ENCODE measurements around the gene STRA6. TPM values are rescaled to one million over a fixed set of nuclear protein-coding genes. Genes with fewer than 3 reads are reported as not detected.
A peak's percentile ranks its signal among the peaks of the same experiment; 100 is the strongest.

The STRA6 gene
- polyA plus RNA-seq, 2 of the 4 experiments (the other 2 are of a cell fraction) = 35.0 to 70.2 TPM

DNA sequence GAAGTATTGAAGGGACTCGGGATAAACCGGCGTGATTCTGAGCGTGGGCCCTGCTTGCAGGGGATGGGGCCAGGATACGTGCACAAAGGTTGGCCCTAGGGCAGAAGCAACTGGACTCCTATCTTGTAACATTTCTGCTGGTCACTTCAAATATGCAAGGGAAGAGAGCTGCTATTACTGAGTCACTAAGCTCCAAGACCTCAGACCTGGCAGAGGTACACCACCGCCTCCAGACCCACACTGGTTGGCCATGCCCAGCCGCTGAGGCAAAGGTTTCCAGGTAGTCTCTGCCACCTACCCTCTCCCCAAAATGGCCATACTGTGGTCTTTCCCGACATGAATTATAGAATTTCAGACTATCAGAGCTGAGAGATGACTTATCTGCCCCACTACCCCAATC is 13.4 kb upstream of the STRA6 start:
- FAIRE-seq (no peak), ATAC-seq (peak in 1 of 2 experiments; percentile 20; a peak in 3 of 6 replicates), DNase-seq (ENCODE audit: low read depth in 1 of 2, low spot score in 1 of 2) (no peak)
- H3K9me3 ChIP-seq = no peaks in the 10 kb centered on the region
- ChIA-PET CTCF (interaction anchor here (1.3 kb wide), 1 partner anchor 25 kb away, joined by 4 read pairs; no protein-coding TSS in a partner anchor), POLR2A (interaction anchor here (1.1 kb wide), 1 partner anchor 13 kb away, joined by 5 read pairs; the partner anchor contains the start of gene STRA6)
- WGBS (ENCODE audit: missing lambda C conversion rate) = 81% methylated on average over 8 of the region's 8 CpGs
- TF ChIP-seq GATA3 (IDR thresholded peaks at IDR 0.05; ENCODE audit: borderline replicate concordance) (no peak), REST (IDR thresholded peaks at IDR 0.05) (no peak), PBX3 (IDR thresholded peaks at IDR 0.05) (no peak), KDM5A (IDR thresholded peaks at IDR 0.05) (no peak), JUNB (IDR thresholded peaks at IDR 0.05) (no peak), EHMT2 (IDR thresholded peaks at IDR 0.05; ENCODE audit: low read depth) (no peak), MAZ (IDR thresholded peaks at IDR 0.05; ENCODE audit: borderline replicate concordance, low read depth, low read length) (no peak)
- TF ChIP-seq, protein P1, sequence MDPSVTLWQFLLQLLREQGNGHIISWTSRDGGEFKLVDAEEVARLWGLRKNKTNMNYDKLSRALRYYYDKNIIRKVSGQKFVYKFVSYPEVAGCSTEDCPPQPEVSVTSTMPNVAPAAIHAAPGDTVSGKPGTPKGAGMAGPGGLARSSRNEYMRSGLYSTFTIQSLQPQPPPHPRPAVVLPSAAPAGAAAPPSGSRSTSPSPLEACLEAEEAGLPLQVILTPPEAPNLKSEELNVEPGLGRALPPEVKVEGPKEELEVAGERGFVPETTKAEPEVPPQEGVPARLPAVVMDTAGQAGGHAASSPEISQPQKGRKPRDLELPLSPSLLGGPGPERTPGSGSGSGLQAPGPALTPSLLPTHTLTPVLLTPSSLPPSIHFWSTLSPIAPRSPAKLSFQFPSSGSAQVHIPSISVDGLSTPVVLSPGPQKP (IDR thresholded peaks at IDR 0.05; ENCODE audit: low read depth, low read length) = no peak
- peak overlapping the region; percentile 59 for H3K4me2 ChIP-seq
- no peak overlapping the region for H3K4me3 ChIP-seq
- H3K4me1 ChIP-seq = peaks cover 41% of the 10 kb centered on the region
- peak overlapping the region; percentile 81 to 87 for H3K27ac ChIP-seq

- CTCF ChIA-PET = no interaction called here
- no peak for TF ChIP-seq RAD21 (conservative IDR thresholded peaks at IDR 0.05 in 1 of 2, IDR thresholded peaks at IDR 0.05 in 1 of 2)
- no peak for TF ChIP-seq RNF2 (IDR thresholded peaks at IDR 0.05; ENCODE audit: borderline replicate concordance, low read depth)
- TF ChIP-seq POLR2A (IDR thresholded peaks at IDR 0.05; ENCODE audit: low read length) = no peak
- TF ChIP-seq FOXS1 (CRISPR knock-in tag; IDR thresholded peaks at IDR 0.05) = no peak
- no peak for TF ChIP-seq CHD2 (IDR thresholded peaks at IDR 0.05; ENCODE audit: low read length, partially characterized antibody)
- TF ChIP-seq MYC (IDR thresholded peaks at IDR 0.05; ENCODE audit: borderline replicate concordance, low read length) = no peak
- TF ChIP-seq, protein P2, sequence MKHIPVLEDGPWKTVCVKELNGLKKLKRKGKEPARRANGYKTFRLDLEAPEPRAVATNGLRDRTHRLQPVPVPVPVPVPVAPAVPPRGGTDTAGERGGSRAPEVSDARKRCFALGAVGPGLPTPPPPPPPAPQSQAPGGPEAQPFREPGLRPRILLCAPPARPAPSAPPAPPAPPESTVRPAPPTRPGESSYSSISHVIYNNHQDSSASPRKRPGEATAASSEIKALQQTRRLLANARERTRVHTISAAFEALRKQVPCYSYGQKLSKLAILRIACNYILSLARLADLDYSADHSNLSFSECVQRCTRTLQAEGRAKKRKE (CRISPR knock-in tag; IDR thresholded peaks at IDR 0.05; ENCODE audit: low read depth) = no peak
- TF ChIP-seq, protein P1 (IDR thresholded peaks at IDR 0.05; ENCODE audit: low read depth, low read length) = no peak
- no peak for TF ChIP-seq RARB (CRISPR knock-in tag; IDR thresholded peaks at IDR 0.05)
- TF ChIP-seq CBX8 (IDR thresholded peaks at IDR 0.05) = no peak
- TF ChIP-seq POLR2AphosphoS2 (conservative IDR thresholded peaks at IDR 0.05; ENCODE audit: low read length) = no peak
- TF ChIP-seq EHF (CRISPR knock-in tag; IDR thresholded peaks at IDR 0.05) = no peak
- no peak for TF ChIP-seq KDM5A (IDR thresholded peaks at IDR 0.05)
- TF ChIP-seq CHD4 (IDR thresholded peaks at IDR 0.05; ENCODE audit: borderline replicate concordance) = no peak
- TF ChIP-seq, protein P3, sequence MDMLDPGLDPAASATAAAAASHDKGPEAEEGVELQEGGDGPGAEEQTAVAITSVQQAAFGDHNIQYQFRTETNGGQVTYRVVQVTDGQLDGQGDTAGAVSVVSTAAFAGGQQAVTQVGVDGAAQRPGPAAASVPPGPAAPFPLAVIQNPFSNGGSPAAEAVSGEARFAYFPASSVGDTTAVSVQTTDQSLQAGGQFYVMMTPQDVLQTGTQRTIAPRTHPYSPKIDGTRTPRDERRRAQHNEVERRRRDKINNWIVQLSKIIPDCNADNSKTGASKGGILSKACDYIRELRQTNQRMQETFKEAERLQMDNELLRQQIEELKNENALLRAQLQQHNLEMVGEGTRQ (IDR thresholded peaks at IDR 0.05) = no peak
- TF ChIP-seq GATA3 (IDR thresholded peaks at IDR 0.05; ENCODE audit: borderline replicate concordance) = no peak
- DNase-seq (ENCODE audit: low read depth in 1 of 2, low spot score in 1 of 2) (no peak), FAIRE-seq (no peak), ATAC-seq (no peak)
- H3K9me3 ChIP-seq = no peaks in the 10 kb centered on the region
- H3K4me3 ChIP-seq = no peak overlapping the region
- peak overlapping the region; percentile 59 for H3K4me2 ChIP-seq
- 71% methylated on average over 6 of the region's 6 CpGs for WGBS (ENCODE audit: missing lambda C conversion rate)
- POLR2A ChIA-PET = interaction anchor here (1.1 kb wide), 1 partner anchor 12 kb away, joined by 5 read pairs; the partner anchor contains the start of gene STRA6
- peak overlapping the region; percentile 81 to 87 for H3K27ac ChIP-seq
- H3K4me1 ChIP-seq = peaks cover 44% of the 10 kb centered on the region
Measured at GRCh38 chr15:74214324-74215021, 11.9 kb upstream of the STRA6 start.
